Sigmoid colon (tissue), 7 donors: ENCODE results near the gene RAE1. TPM values are rescaled to one million over a fixed set of nuclear protein-coding genes. Genes with fewer than 3 reads are reported as not detected.
A peak's percentile ranks its signal among the peaks of the same experiment; 100 is the strongest.
"Not testable (repeated sequence)": the region's sequence is repeated elsewhere in the genome, so short reads cannot be mapped to it uniquely, and the experiment has no call there.

Source experiments
- DNase-seq: peaks from one replicate; pipeline ENCODE4 v3.0.0-alpha.2; 2019
- H3K27ac ChIP-seq, 4 donors: fragments of 200-600 bp; sonication (generic); one replicate each; pipeline ENCODE4 v1.5.1; 2016 to 2019; ENCODE audit warnings: mild to moderate bottlenecking in 1 of 4
- H3K27me3 ChIP-seq, 3 donors: fragments of 200-600 bp; sonication (generic); one replicate each; pipeline ENCODE4 v1.5.1; 2019; ENCODE audit warnings: mild to moderate bottlenecking in 1 of 3
- H3K36me3 ChIP-seq, 4 donors: fragments of 200-600 bp; sonication (generic); one replicate each; pipeline ENCODE4 v1.5.1; 2016 to 2019
- H3K4me1 ChIP-seq, 4 donors: fragments of 200-600 bp; sonication (generic); one replicate each; pipeline ENCODE4 v1.5.1; 2017 to 2019
- H3K4me3 ChIP-seq, 4 donors: fragments of 200-600 bp; sonication (generic); one replicate each; pipeline ENCODE4 v1.5.1; 2017 to 2019; ENCODE audit warnings: mild to moderate bottlenecking in 2 of 4, moderate library complexity in 1 of 4
- H3K9me3 ChIP-seq, 4 donors: fragments of 200-600 bp in 3 of 4; sonication (generic) in 3 of 4; one replicate each; pipeline versions ENCODE4 v1.5.1 to v1.6.1; 2013 to 2019
- CTCF ChIP-seq, 4 experiments: fragments of 450-650 bp in 3 of 4; fragments of 200-600 bp in 1 of 4; IDR thresholded peaks; one replicate each; pipeline ENCODE4 v1.5.1; 2016 to 2019; ENCODE audit warnings: antibody characterized with exemption in 4 of 4, mild to moderate bottlenecking in 3 of 4, moderate library complexity in 2 of 4
- EP300 ChIP-seq, 4 donors: sonication (generic); formaldehyde crosslinking; IDR thresholded peaks; one replicate each; pipeline ENCODE4 v1.6.1; 2017; ENCODE audit warnings: antibody characterized with exemption in 4 of 4
- POLR2A ChIP-seq, 2 donors: fragments of 450-650 bp; IDR thresholded peaks; one replicate each; pipeline ENCODE4 v1.6.1; 2016; ENCODE audit warnings: antibody characterized with exemption in 2 of 2, mild to moderate bottlenecking in 2 of 2, moderate library complexity in 2 of 2
- POLR2AphosphoS5 ChIP-seq, 4 donors: sonication (generic); formaldehyde crosslinking; IDR thresholded peaks; one replicate each; pipeline ENCODE4 v1.6.1; 2017; ENCODE audit warnings: antibody characterized with exemption in 4 of 4
- WGBS, 2 donors: extraction: QIAGEN DNeasy Blood & Tissue Kit; methylation state at CpG; one replicate each; pipeline ENCODE4 v1.1.7; 2013; 5-methylcytosine and 5-hydroxymethylcytosine counted together
- intact Hi-C: fragments of 100-400 bp; cut with DNase I; formaldehyde crosslinking; loops from one replicate; pipeline ENCODE4 v1.15.1; 2023
- polyA plus RNA-seq, 3 donors: library from polyadenylated mRNA; stranded (reverse); fragments of 200-250 nt; gene quantifications; one replicate each; pipeline ENCODE4 v1.2.3, GENCODE V29; 2013
- total RNA-seq, 4 donors: library from RNA; depleted of rRNA; stranded (reverse); fragments of >200 nt; gene quantifications; one replicate each; pipeline ENCODE4 v1.1.0, GENCODE V29; 2016
- donor health status: healthy with polysubstance abuse.
- donor health status: Bipolar disorder and iron deficiency.
- donor health status: healthy.

The RAE1 gene
- total and polyA plus RNA-seq, 7 donors = 13.6 to 20.9 (median 16.4) TPM

- TF ChIP-seq CTCF (IDR thresholded peaks at IDR 0.05) = peak; percentile 51 to 70 (median 60)
- no peak for TF ChIP-seq POLR2A (IDR thresholded peaks at IDR 0.05)
- TF ChIP-seq EP300 (IDR thresholded peaks at IDR 0.05) = no peak
- TF ChIP-seq POLR2AphosphoS5 (IDR thresholded peaks at IDR 0.05) = no peak
- Histone ChIP-seq H3K36me3 (no peaks in the 10 kb centered on the region), H3K27ac (no peak overlapping the region), H3K9me3 (no peaks in the 10 kb centered on the region), H3K4me1 (peaks cover 0 to 2% (median 0%) of the 10 kb centered on the region in 4 donors), H3K27me3 (peaks cover 0 to 3% (median 0%) of the 10 kb centered on the region in 3 donors), H3K4me3 (no peak overlapping the region)
- 0 to 1% methylated on average over 4 of the region's 4 CpGs for WGBS, 2 donors
- DNase-seq = peak; percentile 86
- intact Hi-C loops = loop anchor here (1.0 to 10.0 kb wide), 3 partner anchors 62 to 794 kb away; no protein-coding TSS in a partner anchor
Observed at GRCh38 chr20:57346477-57346876, 4.6 kb upstream of the RAE1 start.

- Histone ChIP-seq H3K27ac (no peak overlapping the region), H3K4me1 (peaks cover 0 to 11% (median 9%) of the 10 kb centered on the region in 4 donors), H3K9me3 (no peaks in the 10 kb centered on the region), H3K4me3 (no peak overlapping the region), H3K36me3 (no peaks in the 10 kb centered on the region), H3K27me3 (peaks cover 0 to 3% (median 0%) of the 10 kb centered on the region in 3 donors)
- no peak for DNase-seq
- intact Hi-C loops = loop anchor here (5.0 to 10.0 kb wide), 2 partner anchors 63 to 795 kb away; no protein-coding TSS in a partner anchor
- WGBS, 2 donors = 64 to 87% methylated on average over 4 of the region's 4 CpGs
- TF ChIP-seq POLR2AphosphoS5 (IDR thresholded peaks at IDR 0.05) (no peak), CTCF (IDR thresholded peaks at IDR 0.05) (no peak), POLR2A (IDR thresholded peaks at IDR 0.05) (no peak), EP300 (IDR thresholded peaks at IDR 0.05) (no peak)
Observed at GRCh38 chr20:57347393-57347792, 3.7 kb upstream of the RAE1 start.

GRCh38 chr20:57348200-57348921 lies 2.7 kb upstream of the RAE1 start:
- 69 to 73% methylated on average over 47 of the region's 47 CpGs for WGBS, 2 donors
- peaks cover 0 to 17% (median 13%) of the 10 kb centered on the region in 4 donors for H3K4me1 ChIP-seq
- H3K27me3 ChIP-seq, H3K9me3 ChIP-seq, H3K27ac ChIP-seq, DNase-seq, H3K4me3 ChIP-seq, H3K36me3 ChIP-seq: not testable (repeated sequence)
- intact Hi-C loops = loop anchor here (5.0 to 10.0 kb wide), 2 partner anchors 64 to 796 kb away; no protein-coding TSS in a partner anchor

GRCh38 chr20:57348922-57349574 lies 2.0 kb upstream of the RAE1 start:
- H3K4me3 ChIP-seq, H3K27ac ChIP-seq, DNase-seq, H3K36me3 ChIP-seq, H3K27me3 ChIP-seq, H3K9me3 ChIP-seq: not testable (repeated sequence)
- peaks cover 0 to 17% (median 13%) of the 10 kb centered on the region in 4 donors for H3K4me1 ChIP-seq
- 84 to 88% methylated on average over 21 of the region's 21 CpGs for WGBS, 2 donors
- intact Hi-C loops = loop anchor here (5.0 to 10.0 kb wide), 2 partner anchors 64 to 797 kb away; no protein-coding TSS in a partner anchor

- Histone ChIP-seq H3K36me3 (peaks cover 0 to 14% (median 0%) of the 10 kb centered on the region in 4 donors), H3K9me3 (no peaks in the 10 kb centered on the region), H3K27ac (peak overlapping the region; percentile 40 to 91 (median 88)), H3K27me3 (peaks cover 0 to 3% (median 0%) of the 10 kb centered on the region in 3 donors), H3K4me3 (peak overlapping the region in 1 of 4 donors; percentile 88), H3K4me1 (peaks cover 0 to 17% (median 13%) of the 10 kb centered on the region in 4 donors)
- intact Hi-C loops = loop anchor here (5.0 to 10.0 kb wide), 2 partner anchors 245 to 367 kb away; no protein-coding TSS in a partner anchor
- DNase-seq = no peak
- TF ChIP-seq POLR2AphosphoS5 (IDR thresholded peaks at IDR 0.05) (no peak), CTCF (IDR thresholded peaks at IDR 0.05) (no peak), POLR2A (IDR thresholded peaks at IDR 0.05) (no peak), EP300 (IDR thresholded peaks at IDR 0.05) (no peak)
- 53 to 87% methylated on average over 16 of the region's 16 CpGs for WGBS, 2 donors
Observed at GRCh38 chr20:57350081-57350710, 859 bp upstream of the RAE1 start.

- DNase-seq, H3K27me3 ChIP-seq, H3K9me3 ChIP-seq: not testable (repeated sequence)
- Histone ChIP-seq H3K4me1 (peaks cover 0 to 17% (median 13%) of the 10 kb centered on the region in 4 donors), H3K4me3 (peak overlapping the region; percentile 83 to 93 (median 86)), H3K36me3 (peaks cover 0 to 18% (median under 1%) of the 10 kb centered on the region in 4 donors), H3K27ac (peak overlapping the region; percentile 86 to 91 (median 88))
- intact Hi-C loops = loop anchor here (5.0 to 10.0 kb wide), 2 partner anchors 244 to 367 kb away; no protein-coding TSS in a partner anchor
- WGBS, 2 donors = 12 to 18% methylated on average over 10 to 11 of the region's 24 CpGs
Observed at GRCh38 chr20:57350726-57351041, 371 bp upstream of the RAE1 start.
